ENCODE data around the gene DMRTA2.
A peak's percentile ranks its signal among the peaks of the same experiment; 100 is the strongest.
"Not testable (repeated sequence)": the region's sequence is repeated elsewhere in the genome, so short reads cannot be mapped to it uniquely, and the experiment has no call there.

The DMRTA2 gene

GRCh38 chr1:50423670-50424000 lies 392 bp upstream of the DMRTA2 start:
- DNase-seq, result peak in 1 of 2 donors; percentile 28

DNA sequence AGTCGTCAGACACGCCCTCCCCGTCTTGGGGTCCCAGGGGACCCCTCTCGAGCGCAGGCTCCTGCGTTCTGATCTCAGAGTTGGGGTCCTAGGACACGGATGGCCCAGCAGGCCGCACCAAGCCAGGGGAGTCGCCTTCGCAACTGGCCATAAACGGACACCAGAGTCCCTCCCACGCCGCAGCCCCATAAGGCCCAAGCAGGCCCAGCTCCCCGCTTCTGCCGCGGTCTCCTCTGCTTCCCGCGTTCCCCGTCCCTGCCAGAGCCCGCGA lies 633 bp downstream of the DMRTA2 start:
- DNase-seq, result no peak

- DNase-seq, result no peak
Observed at GRCh38 chr1:50421768-50422674, 1.2 kb downstream of the DMRTA2 start.

GRCh38 chr1:50421366-50421748 lies 1.9 kb downstream of the DMRTA2 start:
- no peak for DNase-seq

DNA sequence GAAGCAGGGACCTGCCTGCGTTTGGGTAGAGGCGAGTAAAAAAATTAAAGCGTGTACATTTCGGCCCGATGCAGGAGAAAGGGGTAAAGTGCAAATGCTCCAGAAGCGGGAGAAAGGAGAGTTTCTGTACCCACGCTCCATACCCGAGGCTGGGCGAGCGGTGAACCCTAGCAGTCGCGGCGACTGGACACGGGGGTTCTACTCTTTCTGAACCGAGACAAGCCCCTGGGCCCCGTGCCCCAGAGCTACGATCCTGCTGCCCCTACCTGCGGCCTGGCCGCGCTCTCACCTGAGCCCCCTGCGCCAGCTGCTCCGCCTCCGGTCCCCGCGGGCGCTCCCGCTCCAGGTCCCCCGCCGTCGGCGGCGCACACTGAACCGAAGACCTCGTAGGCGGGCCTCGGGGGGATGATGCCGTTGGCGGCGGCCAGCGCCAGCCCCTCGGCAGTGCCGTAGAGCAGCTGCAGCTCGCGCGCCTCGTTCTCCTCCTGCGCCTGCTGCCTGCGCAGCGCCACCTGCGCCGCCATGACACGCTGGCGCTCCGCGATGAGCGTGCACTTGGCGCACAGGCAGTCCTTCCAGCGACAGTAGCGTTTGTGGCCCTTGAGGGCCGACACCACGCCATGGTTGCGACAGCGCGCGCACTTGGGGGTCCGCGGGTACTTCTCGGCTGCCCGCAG lies 2.4 kb downstream of the DMRTA2 start:
- DNase-seq, result no peak

- DNase-seq, result no peak
Observed at GRCh38 chr1:50419907-50420677, 3.2 kb downstream of the DMRTA2 start.

DNA sequence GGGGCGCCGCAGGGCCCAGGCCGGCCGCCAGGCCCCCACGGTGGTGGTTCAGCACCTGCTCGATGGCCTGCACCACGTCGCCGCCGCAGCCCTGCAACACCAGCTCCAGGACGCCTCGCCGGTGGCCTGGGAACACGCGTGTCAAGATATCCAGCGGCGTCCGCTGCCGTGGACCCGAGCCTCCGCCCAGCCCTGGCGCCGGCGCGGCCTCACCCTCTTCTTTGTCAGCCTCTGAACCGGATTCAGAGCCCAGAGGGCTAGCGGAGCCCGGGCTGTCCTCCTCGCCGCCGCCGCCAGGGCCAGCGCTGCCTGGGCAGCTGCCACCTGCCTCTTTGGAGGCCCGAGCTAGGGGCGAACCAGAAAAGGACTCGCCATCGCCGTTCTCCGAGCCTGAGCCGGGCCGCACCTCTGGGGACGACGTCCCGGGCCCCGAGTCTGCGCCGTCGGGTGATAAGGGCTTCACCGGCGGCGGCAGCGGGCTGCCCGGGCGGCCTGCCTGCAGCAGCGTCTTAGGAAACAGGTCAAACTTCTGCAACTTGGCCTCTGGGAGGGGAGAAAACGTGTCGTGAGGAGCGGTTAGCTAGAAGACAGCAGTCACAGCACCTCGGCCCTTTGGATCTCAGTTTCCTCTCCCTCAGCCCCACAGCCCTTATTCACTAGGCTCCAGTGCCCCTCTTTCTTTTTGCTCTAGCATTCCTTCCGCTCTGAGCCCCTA lies 3.9 kb downstream of the DMRTA2 start:
- no peak for DNase-seq

DNA sequence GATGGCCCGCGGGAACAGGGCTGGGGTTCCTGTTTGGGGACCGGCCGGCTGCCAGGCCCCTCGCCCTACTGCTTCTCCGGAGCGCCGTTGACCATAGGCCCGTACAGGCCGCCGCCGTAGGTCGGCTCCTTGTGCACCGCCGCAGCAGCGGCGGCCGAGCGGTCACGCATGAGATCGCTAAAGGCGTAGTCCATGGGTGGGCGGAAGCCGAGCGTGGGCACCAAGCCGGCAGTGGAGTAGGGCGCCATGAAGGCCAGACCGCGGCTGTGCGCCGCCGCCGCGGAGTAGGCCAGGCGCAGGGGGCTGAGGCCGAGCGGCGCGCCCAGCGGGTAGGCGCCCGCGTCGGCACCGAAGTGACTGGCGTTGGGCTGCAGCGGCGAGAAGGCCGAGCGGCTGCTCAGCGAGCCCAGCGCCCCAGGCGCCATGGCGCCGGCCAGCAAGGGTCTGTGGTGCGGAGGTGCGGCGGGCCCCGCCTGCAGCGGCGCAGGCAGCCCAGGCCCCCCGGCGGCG lies 4.6 kb downstream of the DMRTA2 start:
- DNase-seq, result no peak

DNA sequence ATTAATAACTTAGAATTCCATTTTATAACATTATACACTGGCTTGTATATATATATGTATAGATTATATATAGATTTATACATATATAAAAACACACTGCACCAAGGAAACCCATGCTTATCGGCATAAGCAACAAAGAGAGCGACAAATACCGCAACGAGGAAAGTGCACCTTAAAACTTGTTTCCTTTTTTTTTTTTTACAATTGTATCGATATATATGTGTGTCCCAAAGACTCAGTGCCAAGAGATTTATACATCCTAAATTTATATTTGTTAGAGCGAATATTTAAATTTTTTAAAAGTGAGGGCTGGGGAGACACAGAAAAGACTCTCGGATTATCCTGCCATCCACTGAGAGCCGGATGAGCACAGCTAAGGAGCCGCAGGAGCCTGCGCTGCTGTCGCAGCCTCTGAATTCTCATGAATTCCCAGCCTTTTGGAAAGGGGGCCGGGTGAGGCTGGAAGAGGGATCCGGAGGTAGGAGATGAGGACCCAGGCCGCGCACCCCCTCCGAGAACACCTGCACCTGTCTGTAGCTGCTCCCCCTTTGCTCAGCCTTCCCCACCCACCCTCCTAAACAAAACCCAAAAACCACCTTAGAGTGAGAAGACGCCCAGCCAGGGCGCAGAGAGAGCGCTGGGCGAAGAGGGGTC lies 5.2 kb downstream of the DMRTA2 start:
- DNase-seq, result no peak

DNA sequence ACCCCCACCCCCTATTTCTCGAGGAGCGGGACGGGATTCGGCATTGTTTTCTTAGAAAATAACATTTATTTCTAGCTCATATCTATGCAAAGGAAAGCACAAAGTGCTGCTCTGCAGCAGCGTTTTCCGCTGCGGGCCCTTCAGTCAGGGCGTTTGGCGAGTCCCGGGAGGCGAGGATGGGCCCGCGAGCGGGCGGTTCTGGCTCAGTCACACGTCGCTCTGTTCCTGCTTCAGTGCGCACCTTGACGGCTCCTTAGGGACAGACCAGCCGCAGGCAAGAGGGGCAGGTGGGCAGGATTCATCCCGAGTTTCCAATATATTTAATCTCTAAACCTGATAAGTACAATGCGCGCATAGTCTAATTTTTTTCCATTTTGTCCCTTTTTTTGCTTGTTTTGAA lies 5.7 kb downstream of the DMRTA2 start:
- DNase-seq, result no peak

GRCh38 chr1:50416553-50417453 lies 6.4 kb downstream of the DMRTA2 start:
- DNase-seq, result no peak

- no peak for DNase-seq
Observed at GRCh38 chr1:50416150-50416527, 7.1 kb downstream of the DMRTA2 start.

DNA sequence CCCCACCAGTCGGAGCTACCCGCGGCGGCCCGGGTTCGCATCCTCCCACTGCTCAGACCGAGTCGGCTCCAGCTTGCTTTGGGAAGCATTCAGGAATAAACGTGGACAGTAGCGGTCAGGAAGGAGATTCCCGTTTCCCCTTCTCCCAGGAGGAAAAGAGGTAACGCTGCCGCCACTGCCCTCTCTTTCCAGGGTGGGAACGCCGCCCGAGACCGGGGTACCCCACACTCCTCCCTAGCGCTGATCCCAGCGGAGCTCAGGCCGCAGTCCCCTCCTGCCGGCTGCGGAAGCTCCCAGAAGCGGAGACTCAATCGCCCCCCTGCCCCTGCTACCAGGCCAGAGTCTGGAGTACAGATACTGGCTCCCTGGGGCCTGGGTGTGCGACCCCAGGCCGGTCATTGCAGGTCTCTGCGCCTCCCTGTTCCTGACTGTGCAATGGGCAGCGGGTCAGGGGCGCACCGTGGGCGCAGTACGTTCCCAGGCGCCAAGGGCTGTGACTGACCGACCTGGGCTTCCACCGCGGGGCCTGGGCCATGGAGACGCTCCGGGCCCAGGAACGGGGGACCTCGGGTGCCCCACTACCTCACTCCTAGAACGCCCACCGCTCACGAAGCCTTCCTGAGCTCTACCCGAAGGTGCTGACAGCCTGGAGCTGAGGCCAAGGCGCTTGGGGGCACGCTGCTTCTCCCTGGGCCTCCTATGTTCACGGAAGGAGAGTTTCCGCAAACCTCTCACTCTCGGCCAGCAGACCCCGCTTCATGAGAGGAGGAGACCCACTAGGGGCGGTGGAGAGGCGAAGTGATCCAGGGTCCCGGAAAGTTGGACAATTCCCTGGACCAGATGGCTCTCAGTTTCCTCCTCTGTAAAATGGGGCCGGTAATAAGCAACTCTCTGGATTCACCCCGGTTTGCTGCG lies 7.8 kb downstream of the DMRTA2 start:
- DNase-seq, result no peak

- DNase-seq, result no peak
Observed at GRCh38 chr1:50414853-50415234, 8.4 kb downstream of the DMRTA2 start.

- no peak for DNase-seq
Observed at GRCh38 chr1:50412813-50413476, 10.3 kb downstream of the DMRTA2 start.

GRCh38 chr1:50405814-50406213 lies 17.4 kb downstream of the DMRTA2 start:
- no peak for DNase-seq

DNA sequence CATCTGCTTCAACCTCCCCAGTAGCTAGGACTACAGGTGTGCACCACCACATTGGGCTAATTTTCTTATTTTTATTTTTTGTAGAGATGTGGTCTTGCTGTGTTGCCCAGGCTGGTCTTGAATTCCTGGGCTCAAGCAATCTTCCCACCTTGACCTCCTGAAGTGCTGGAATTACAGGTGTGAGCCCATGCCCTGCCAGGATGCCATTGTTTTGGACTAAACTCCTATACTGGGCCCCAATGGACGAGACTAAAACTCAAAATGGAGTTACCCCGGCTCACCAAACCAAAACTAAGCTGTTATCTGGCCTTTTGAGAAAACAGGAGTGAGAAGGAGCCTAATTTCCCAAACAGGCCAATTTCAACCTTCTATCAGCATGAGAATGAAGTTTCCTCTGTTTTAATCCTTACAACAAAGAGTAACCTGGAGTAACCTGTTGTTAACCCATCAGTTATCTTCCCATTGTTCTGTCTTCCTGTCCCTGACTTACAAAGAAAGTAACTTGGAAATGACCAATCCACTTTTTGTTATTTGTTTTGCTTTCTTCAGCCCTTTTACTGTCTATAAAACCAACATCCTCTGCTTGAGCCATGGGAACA lies 29.6 kb downstream of the DMRTA2 start:
- no peak for DNase-seq

DNA sequence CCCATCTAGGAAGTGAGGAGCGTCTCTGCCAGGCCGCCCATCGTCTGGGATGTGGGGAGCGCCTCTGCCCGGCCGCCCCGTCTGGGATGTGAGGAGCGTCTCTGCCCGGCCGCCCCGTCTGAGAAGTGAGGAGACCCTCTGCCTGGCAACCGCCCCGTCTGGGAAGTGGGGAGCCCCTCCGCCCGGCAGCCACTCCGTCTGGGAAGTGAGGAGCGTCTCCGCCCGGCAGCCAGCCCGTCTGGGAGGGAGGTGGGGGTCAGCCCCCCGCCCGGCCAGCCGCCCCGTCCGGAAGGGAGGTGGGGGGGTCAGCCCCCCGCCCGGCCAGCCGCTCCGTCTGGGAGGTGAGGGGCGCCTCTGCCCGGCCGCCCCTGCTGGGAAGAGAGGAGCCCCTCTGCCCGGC lies 41.7 kb downstream of the DMRTA2 start:
- not testable (repeated sequence) for DNase-seq

GRCh38 chr1:50378770-50379169 lies 44.5 kb downstream of the DMRTA2 start:
- DNase-seq, result no peak

Data from inflammatory macrophage (primary cell).